C4-2B (cell line): ENCODE measurements around the gene ACMSD.

Source experiments
- ZFX ChIP-seq: fragments of 450-650 bp; IDR thresholded peaks from 2 replicates; pipeline ENCODE4 v1.6.1; 2017
- TF ChIP-seq, protein P1 (sequence below): fragments of 450-650 bp; conservative IDR thresholded peaks from 2 replicates; pipeline ENCODE4 v1.5.1; 2017; ENCODE audit warnings: mild to moderate bottlenecking

DNA sequence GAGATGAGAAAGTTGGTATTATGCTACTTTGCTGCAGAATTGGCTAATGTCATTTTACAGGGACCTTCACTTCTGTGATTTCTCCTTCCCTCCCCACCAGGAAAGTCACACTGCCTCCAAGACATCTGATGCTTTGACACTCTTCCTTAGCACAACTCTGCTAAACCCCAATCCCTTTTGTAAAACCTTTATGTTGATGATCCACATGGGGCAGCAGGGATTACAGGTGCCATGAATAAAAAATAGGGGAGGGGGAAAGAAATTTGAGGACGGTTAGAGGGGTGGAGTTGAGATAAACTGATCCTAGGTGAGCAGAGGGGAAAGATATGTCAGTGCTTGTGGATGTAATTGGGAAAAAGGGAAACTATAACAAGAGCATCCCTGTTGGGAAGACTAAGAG, 106.6 kb downstream of the ACMSD start:
- TF ChIP-seq, protein P1, sequence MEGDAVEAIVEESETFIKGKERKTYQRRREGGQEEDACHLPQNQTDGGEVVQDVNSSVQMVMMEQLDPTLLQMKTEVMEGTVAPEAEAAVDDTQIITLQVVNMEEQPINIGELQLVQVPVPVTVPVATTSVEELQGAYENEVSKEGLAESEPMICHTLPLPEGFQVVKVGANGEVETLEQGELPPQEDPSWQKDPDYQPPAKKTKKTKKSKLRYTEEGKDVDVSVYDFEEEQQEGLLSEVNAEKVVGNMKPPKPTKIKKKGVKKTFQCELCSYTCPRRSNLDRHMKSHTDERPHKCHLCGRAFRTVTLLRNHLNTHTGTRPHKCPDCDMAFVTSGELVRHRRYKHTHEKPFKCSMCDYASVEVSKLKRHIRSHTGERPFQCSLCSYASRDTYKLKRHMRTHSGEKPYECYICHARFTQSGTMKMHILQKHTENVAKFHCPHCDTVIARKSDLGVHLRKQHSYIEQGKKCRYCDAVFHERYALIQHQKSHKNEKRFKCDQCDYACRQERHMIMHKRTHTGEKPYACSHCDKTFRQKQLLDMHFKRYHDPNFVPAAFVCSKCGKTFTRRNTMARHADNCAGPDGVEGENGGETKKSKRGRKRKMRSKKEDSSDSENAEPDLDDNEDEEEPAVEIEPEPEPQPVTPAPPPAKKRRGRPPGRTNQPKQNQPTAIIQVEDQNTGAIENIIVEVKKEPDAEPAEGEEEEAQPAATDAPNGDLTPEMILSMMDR: no peak
- no peak for TF ChIP-seq ZFX
